Testis (tissue), 2 donors: ENCODE results near the gene PPP3R1.
A peak's percentile ranks its signal among the peaks of the same experiment; 100 is the strongest.

Experiments
- POLR2A ChIP-seq: fragments of 450-650 bp; IDR thresholded peaks from one replicate; pipeline ENCODE4 v1.6.1; 2017; ENCODE audit warnings: antibody characterized with exemption, mild to moderate bottlenecking, moderate library complexity
- TF ChIP-seq, protein P1 (sequence below), 3 experiments: fragments of 450-650 bp in 2 of 3; fragments of 200-600 bp in 1 of 3; sonication (generic) in 1 of 3; IDR thresholded peaks; one replicate each; pipeline ENCODE4 v1.5.1; 2016 to 2019; ENCODE audit warnings: antibody characterized with exemption in 3 of 3, mild to moderate bottlenecking in 2 of 3, moderate library complexity in 1 of 3

DNA sequence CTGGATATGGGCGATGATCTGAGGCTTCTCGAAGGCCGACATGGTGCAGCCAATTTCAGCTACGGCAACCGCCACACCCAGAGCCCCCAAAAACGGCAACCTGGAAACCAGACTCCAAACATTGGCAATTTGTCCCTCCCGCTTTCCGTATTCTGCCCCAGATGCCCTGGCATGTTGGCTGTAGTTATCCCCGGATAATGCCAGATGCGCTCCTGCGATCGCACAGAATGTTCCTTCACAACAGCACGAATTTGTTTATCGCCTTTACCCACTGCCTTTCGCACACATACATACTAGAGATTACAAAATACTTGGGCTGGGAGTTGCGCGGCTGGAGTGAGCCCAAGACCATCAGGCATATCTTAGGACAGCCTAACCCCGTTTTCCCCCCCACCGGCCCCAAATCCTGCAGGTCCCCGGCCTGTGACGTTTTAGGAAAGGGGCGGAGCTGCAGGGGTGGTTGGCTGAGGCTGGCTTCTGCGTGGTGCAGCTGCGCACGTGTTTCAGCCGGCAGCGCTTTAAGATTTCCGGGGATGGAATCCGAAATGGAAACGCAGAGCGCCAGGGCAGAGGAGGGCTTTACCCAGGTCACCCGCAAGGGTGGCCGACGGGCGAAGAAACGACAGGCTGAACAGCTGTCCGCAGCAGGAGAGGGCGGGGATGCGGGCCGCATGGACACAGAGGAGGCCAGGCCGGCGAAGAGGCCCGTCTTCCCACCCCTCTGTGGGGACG lies 94.8 kb downstream of the PPP3R1 start, which contains the start of gene PNO1:
- TF ChIP-seq, protein P1, sequence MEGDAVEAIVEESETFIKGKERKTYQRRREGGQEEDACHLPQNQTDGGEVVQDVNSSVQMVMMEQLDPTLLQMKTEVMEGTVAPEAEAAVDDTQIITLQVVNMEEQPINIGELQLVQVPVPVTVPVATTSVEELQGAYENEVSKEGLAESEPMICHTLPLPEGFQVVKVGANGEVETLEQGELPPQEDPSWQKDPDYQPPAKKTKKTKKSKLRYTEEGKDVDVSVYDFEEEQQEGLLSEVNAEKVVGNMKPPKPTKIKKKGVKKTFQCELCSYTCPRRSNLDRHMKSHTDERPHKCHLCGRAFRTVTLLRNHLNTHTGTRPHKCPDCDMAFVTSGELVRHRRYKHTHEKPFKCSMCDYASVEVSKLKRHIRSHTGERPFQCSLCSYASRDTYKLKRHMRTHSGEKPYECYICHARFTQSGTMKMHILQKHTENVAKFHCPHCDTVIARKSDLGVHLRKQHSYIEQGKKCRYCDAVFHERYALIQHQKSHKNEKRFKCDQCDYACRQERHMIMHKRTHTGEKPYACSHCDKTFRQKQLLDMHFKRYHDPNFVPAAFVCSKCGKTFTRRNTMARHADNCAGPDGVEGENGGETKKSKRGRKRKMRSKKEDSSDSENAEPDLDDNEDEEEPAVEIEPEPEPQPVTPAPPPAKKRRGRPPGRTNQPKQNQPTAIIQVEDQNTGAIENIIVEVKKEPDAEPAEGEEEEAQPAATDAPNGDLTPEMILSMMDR (IDR thresholded peaks at IDR 0.05) = peak in 1 of 3 experiments; percentile 2
- TF ChIP-seq POLR2A = no peak
